Measurements from ENCODE around the gene FHIT.
"Not testable (repeated sequence)": the region's sequence is repeated elsewhere in the genome, so short reads cannot be mapped to it uniquely, and the experiment has no call there.

FHIT gene

DNA sequence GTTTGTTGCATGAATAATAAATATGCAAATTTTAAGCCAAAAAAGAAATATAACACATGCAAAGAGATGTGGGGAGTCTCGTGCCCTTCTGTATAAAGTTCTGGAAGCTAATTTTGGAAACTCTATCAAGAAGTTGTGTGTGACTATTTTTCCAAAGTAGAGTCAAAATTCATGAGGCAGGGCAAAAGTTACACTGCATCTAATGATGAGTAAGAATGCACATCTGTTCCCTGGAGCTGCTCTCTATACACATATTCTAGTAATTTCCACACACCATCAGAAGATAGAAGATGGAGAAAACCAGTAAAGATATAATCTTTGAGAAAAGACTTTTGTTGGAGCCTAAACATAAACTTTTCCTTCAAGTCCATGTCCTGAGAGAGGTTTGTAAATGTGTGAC lies 199.6 kb downstream of the FHIT start:
- no peak for DNase-seq

DNA sequence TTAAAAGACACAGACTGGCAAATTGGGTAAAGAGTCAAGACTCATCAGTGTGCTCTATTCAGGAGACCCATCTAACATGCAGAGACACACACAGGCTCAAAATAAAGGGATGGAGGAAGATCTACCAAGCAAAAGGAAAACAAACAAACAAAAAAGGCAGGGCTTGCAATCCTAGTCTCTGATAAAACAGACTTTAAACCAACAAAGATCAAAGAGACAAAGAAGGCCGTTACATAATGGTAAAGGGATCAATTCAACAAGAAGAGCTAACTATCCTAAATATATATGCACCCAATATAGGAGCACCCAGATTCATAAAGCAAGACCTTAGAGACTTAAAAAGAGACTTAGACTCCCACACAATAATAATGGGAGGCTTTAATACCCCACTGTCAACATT lies 206.1 kb downstream of the FHIT start:
- DNase-seq = not testable (repeated sequence)

DNA sequence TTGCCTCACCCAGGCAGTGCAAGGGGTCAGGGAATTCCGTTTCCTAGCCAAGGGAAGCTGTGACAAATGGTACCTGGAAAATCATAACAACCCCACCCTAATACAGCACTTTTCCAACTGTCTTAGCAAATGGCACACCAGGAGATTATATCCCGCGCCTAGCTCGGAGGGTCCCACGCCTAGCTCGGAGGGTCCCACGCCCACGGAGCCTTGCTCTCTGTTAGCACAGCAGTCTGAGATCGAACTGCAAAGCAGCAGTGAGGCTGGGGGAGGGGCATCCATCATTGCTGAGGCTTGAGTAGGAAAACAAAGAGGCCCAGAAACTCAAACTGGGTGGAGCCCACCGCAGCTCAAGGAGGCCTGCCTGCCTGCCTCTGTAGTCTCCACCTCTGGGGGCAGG lies 208.1 kb downstream of the FHIT start:
- no peak for DNase-seq

DNA sequence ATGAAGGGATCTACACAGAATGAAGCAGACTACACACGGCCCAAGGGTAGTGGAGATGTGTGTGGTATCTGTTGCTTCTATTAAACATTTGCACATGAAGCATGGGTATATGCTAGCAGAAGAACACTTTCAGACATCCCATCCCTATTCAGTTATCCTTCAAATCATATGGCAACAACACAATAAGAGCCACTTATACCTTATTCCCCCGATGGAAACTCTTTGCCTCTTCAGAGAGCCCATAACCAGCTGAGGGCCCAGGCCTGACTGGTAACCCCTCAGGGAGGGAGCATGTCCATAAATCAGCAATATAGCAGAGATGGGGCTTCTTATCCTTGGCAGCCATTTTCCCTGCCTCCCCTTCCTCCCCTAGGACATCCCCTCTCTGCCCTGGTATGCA lies 210.6 kb downstream of the FHIT start:
- no peak for DNase-seq

DNA sequence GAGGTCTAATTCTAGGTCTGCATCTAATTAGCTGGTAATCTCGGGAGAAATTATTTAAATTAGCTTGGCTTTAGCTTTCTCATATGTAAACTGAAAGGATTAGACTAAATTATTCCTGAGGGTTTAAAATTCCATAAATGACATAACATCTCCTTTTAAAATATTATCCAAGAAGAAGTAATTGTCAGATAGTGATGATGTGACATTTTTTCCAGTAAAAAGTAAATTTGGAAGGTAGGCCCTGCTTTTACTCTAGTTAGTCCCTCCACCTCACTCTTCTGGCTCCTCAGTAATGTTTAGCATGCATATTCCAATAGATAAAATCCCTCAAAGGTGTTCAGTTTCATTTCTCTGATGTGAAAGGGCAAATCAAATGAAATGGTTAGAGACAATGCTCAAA lies 215.7 kb downstream of the FHIT start:
- DNase-seq = no peak

DNA sequence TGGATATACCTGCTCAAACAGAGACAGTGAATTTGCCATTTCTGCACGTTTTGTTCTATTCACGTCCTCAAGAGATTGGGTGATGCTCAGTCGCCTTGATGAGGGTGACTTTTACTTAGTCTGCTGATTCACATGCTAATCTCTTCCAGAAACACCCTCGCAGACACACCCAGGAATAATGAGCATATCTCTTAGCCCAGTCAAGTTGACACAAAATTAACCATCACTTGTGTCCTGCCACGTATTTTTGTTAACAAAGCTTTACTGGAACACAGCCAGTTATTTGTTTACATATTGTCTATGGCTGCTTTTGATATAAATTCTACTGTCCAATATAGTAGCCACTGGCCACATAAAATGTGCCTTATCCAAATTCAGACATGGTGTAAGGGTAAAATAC lies 218.3 kb downstream of the FHIT start:
- DNase-seq = no peak

DNA sequence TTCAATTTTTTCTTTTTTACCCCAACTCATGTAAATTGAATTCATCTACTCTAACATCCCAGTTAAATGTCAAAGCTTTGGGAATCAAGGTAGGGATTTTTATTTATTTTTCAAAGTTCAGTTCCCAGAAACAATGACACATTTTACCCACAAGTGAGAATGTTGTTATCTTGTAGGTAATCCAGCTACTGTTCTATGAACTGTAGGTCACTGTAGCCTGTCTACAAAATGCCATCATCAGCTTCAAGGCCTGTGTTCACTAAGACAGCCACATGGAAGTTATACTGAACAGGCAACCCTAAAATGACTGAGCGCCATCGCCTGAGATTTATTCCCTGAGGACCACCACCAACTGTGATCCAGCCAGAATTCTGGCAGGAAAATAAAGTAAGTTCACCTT lies 219.7 kb downstream of the FHIT start:
- DNase-seq = no peak

DNA sequence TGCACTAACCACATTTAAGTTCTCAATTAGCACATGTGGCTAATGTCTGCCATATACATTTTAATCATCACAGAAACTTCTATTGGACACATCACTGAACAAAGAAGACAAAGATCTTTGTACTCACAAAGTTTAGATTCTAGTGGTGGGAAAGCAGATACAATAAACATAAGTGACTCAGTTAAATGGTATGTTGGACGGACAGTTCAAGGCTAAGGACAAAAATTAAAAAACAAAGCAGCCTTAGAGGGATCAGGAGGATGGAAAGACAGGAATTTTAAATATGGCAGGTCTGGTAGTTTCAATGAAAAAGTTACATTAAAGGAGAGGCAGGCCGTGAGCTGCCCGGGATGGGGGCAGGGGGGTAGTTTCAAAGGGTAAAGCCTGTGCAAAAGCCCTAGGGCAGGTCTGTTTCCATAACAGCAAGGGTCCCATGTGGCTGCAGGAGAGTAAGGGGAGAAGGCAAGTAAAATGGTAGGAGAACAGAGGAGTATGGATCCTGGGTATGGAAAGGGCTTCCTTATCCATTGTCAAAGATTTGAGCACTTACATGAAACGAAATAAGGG lies 220.7 kb downstream of the FHIT start:
- no peak for DNase-seq

DNA sequence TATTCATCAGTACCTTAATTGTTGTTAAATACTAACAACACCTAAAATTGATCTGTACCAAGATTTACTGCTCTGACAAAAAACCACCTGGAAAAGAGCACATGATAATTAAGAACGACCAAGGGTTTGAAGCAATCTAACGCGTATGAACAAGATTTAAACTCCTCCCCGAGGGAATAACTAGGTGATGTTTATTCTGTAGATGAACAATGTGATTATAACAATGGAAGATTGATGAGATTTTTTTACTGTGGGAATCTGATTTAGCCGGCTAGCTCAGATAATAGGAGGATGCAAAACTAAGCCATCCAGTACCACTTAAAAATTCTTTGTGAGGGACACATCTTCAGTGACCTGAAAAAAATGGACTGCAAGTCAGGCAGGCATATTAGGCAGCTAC lies 222.1 kb downstream of the FHIT start:
- no peak for DNase-seq

DNA sequence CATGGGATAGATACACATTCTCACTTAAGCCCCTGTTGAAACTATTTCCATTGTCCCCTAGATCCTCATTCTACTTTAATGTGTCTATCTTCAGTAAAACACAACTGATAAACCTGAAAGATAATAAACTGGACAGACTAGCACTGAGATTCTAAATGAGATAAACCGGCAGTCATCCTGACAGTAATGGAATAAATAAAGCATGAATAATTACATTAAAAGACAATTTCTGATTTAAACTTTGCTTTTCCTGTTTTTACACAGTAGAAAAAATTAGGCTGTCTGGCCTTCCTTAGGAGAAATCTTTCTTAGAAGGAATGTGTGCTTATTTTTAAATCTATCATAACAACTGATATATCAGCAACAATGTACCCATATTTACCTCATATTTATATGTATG lies 232.4 kb downstream of the FHIT start:
- DNase-seq = no peak

DNA sequence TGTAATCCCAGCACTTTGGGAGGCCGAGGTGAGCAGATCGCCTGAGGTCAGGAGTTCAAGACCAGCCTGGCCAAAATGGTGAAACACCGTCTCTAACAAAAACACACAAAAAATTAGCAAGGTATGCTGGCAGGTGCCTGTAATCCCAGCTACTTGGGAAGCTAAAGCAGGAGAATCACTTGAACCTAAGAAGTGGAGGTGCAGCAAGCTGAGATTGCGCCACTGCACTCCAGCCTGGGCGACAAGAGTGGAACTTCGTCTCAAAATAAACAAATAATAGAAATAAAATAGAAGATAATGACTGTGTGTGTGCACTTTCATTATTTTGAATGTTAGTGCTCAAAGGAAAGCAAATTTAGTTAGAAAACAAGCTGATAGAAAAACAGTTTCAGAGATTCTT lies 234.2 kb downstream of the FHIT start:
- DNase-seq = not testable (repeated sequence)

DNA sequence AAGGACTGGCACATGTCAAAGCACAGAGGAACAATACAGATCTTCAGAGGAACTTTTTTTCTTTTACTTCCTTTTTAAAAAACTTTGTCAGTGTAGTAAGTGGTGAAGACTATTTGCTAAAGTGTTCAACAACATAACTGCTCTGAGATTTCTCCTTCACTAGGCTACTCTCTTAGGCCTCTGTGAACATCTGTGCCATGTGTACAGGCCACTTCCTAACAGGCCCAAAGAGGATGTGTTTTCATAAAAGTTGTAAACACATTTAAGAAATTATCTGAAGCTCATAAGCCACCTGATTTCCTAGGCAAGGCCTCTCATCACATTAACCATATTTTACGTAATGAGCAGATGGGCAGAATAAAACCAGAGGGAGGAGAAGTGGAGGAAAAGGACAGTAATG lies 235.4 kb downstream of the FHIT start:
- DNase-seq = no peak

DNA sequence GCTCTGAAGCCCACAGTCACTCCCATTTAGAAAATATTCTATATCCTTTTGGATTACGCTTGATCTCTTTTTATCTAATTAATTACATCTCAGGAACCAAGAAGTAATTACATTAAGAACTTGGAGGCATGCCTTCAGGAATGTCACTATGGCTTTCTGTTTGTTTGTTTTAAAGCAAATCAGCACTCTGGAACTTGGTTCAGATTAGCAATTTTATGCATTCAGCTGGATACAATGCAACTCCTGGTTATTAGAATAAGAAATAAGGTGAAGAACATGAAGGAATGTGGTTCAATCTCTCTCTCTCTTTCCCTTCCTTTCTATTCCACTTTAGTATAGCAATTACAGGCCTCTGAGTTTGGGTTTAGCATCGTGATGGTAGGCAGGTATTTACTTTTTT lies 235.8 kb downstream of the FHIT start:
- DNase-seq = no peak

DNA sequence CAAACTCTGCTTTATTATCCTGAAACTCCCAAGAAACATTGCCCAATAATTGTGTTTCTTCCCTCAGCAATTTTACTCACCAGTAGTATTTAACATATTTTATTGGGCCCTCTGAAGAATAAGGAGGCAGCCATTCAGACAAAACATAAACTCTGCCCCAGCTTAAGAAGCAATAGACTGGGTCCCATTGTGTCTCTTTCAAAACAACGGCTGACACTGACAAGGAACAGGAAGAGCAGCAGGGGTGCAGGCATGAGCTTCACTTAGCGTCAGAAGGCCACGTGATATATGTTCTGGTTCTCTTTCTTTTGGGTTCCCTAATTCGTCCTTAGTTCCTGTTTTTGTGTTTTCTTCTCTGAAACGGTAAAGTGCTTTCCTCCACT lies 242.3 kb downstream of the FHIT start:
- no peak for DNase-seq

DNA sequence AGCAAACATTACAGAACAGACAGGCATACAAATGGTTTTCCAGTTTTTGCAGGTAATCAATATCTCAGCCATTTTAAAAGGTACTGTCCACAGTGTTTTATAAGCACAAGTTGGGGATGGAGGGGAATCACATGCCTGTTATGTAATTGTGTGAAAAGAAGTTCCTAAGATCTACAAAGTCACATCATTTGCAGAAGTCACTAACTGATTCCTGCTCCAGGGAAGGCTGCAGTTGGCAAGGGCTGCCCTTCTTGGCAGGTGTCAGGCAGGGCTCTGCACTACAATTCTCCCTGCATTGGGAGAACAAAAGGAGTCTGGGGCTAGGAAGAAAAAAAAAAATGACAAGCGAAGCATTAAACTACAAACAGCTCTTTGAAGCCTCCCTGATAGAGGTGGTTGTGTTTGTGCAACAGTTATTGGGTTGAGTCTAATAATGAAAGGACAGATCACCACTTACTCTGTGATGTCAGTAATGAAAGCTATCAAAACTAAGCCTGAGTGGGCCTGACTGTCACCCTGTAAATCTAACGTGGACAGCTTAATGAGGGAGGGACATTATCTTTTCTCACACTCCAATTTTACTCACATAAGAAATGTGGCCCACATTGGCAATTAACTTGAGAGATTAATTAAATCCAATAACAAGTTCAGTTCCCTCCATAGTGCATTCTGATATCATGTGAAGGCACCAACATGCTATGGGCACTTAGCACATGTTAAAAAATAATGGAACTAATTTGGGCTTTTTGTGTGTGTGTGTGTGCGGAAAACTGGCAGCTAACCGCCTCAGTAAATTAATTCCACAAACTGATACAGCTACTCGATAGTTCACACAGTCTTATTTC lies 242.9 kb downstream of the FHIT start:
- no peak for DNase-seq

DNA sequence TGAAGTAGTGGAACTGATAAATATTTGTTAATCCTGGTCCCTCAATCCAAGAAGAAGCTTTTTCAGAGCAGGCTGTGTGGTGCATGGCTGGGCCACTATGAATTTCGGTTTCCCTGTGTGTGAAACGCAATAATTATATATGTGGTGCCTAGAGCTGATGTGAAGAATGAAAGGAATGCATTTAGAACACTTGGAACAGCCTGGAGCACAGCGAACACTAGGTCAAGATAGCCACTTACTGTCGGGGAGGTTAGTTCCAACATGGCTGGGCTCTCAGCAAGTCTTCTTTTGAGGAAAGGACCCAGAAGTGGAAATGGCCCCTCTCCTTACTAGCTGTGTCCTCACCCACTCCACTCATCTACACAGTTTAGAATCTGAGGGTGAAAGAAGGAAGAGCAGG lies 245.7 kb downstream of the FHIT start:
- DNase-seq = no peak

DNA sequence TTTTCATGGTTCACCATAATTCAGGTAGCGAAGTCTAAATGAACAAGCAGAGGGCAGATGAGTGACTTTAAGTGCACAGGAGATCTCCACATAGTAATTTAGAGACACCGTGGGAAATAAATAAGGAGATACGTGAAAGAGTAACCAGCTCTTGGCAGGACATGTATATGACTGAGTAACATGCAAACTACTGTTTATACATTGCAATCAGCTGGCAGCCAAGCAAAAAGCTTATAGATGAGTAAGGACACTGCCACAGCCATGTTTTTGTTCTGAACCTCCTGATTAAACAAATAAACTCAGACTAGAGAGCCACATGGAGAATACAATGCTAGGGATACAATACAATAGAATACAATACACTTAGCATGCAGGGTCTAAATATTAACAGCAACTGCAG lies 252.4 kb downstream of the FHIT start:
- DNase-seq = no peak

DNA sequence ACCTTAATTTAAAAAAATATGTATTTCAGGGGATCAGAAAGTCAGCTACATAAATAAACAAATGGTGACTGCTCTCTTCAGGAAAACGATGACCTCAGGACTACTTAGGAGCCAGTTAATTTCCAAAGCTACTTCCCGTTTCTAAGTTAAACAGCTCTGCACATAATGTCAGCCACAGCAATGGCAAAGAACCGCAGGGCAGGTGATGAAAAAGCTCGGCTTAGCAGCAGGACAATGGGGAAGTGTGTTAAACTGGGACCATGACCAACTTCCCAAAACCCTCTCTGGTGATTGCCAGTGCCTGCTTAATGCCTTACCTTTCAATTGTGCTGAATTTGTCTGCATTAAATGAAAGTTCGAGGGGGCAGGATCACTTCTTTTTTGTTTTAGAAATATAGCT lies 258.9 kb downstream of the FHIT start:
- DNase-seq = no peak

DNA sequence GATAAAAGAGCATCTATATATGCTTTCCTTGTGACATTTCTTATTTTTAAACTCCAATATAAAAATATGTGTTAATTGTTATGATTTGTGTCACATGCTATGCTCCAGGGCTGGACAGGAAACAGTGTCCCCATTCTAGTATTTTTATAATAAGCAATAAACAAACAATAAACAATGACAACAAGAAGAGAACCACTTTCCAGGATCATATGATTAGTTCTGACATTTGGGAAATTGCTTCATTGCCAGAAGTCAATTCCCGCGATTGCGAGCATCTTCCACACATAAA lies 260.9 kb downstream of the FHIT start:
- DNase-seq = no peak

DNA sequence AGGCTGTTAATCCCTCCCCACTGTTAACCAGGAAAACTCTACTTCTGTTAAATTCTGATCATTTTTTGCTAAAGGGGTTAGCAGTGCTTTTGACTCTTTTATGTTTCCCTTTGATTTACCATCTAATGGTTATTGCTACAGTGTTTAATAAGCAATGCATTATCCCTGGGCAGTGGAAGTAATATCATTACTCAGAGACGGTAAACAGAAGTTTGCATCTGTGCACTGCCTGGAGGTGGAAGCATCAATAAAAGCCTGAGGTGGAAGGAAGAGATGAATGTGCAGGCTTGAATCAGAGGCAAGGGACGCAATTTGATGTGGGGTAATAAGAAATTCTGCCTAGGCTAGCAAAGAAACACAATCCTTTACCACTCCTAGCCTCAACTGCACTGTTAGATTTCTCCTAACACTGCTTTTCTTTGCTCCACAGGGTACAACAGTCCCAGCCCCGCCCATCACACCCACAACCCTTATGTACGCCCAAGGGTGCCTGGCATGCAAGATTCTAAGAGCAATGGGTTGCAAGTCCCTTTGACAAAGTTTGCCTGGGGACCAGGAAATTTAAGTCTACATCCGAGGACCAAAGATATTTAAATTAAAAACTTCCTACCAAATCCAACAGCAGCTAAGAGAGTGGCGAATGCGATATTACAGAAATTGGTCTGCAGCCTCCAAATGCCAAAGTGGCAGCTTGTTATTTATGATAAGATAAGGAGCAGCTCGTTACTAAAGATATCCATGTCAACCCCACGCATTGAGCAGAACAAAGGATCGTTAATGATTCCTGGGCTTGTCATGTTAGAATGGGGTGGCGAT lies 261.4 kb downstream of the FHIT start:
- DNase-seq = no peak

DNA sequence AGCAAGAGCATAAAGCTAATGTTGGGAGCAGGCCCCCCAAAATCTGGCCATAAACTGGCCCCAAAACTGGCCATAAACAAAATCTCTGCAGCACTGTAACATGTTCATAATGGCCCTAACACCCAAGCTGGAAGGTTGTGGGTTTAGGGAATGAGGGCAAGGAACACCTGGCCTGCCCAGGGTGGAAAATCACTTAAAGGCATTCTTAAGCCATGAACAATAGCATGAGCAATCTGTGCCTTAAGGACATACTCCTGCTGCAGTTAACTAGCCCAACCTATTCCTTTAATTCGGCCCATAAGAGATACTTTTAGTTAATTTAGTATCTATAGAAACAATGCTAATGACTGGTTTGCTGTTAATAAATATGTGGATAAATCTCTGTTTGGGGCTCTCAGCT lies 264.1 kb downstream of the FHIT start:
- not testable (repeated sequence) for DNase-seq

DNA sequence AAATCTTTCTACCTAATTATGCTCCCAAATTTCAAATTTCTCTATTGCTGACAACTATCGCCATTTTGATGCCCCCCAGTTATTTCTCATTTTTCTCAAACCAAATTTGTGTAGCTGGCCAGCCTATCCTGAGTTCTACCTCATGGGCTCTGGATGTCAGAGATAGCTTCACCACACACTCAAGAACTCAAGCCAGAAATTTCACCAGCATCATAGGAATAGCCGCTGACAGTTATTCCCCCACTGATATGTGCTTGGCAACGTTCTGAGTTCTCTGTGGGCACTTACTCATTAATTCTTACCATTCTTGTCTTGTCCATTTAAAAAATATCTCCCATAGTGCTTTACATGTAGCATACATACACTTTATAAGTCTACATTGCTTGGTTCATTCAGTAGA lies 264.7 kb downstream of the FHIT start:
- DNase-seq = no peak

DNA sequence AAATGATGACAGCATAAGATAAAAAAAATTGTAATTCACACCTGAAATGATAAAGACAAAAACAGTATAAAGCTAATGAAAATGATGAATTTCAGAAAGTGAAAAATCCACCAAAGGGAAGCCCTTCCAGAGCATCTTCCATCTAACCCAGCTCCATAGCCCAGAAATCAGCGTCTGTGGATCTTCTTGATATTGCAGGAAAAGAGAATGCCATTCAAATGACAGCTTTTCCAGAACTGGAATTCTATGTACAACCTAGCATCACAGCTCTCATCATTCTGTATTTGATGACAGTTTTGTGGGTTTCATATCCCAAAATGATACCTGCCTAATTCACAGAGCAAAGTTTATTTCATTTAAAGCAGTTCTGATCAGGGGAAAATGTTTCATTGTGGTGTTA lies 267.3 kb downstream of the FHIT start:
- DNase-seq = no peak

DNA sequence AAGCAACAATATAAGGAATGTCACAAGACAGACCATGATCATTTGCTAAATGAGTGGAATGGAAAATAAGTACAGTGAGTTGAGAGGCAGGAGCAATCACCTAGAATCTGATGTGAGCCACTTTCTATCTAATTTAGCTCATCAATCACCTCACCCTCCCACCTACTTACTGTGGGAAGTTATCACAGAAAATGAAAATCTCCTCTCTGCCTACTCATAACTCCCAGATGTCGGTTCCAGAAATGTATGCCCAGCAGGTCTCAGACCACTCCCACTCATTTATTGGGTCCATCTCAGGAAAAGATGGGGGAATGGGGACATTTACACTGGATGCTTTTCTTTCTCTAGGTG lies 270.9 kb downstream of the FHIT start:
- no peak for DNase-seq

All from SIG-M5 (cell line).